ENCODE results near the gene C22orf39.
A peak's percentile ranks its signal among the peaks of the same experiment; 100 is the strongest.

The C22orf39 gene

GRCh38 chr22:19447330-19448075 lies at the start of gene C22orf39:
Gene C22orf39, minus strand, starts transcription at chr22:19447711. Its CDS starts 23 bp downstream, at chr22:19447688.
- DNase-seq = peak; percentile 92 to 94 (median 93)

GRCh38 chr22:19497245-19497644 lies 49.7 kb upstream of the C22orf39 start:
- peak in 1 of 3 donors; percentile 20 for DNase-seq

GRCh38 chr22:19496324-19496630 lies 48.8 kb upstream of the C22orf39 start:
- DNase-seq = no peak

- DNase-seq = peak in 1 of 3 donors; percentile 29
These were observed 48.2 kb upstream of the C22orf39 start for GRCh38 chr22:19495562-19496323.

GRCh38 chr22:19494676-19495173 lies 47.2 kb upstream of the C22orf39 start:
- no peak for DNase-seq

- no peak for DNase-seq
These were observed 46.6 kb upstream of the C22orf39 start for GRCh38 chr22:19494001-19494560.

GRCh38 chr22:19492504-19493174 lies 45.1 kb upstream of the C22orf39 start:
- no peak for DNase-seq

GRCh38 chr22:19490628-19491230 lies 43.2 kb upstream of the C22orf39 start:
- DNase-seq = no peak

GRCh38 chr22:19488884-19489843 lies 41.7 kb upstream of the C22orf39 start:
- peak in 2 of 3 donors; percentile 20 to 25 for DNase-seq

GRCh38 chr22:19488285-19488684 lies 40.8 kb upstream of the C22orf39 start:
- DNase-seq = no peak

- DNase-seq = no peak
These were observed 36.2 kb upstream of the C22orf39 start for GRCh38 chr22:19483481-19484244.

GRCh38 chr22:19482297-19482696 lies 34.8 kb upstream of the C22orf39 start:
- no peak for DNase-seq

- no peak for DNase-seq
These were observed 33.3 kb upstream of the C22orf39 start for GRCh38 chr22:19480789-19481188.

GRCh38 chr22:19480173-19480568 lies 32.7 kb upstream of the C22orf39 start:
- no peak for DNase-seq

GRCh38 chr22:19479355-19480172 lies 32.1 kb upstream of the C22orf39 start, which contains the start of gene CDC45:
Gene CDC45, plus strand, starts transcription at chr22:19479920. Its CDS starts 49 bp downstream, at chr22:19479969.
- DNase-seq = peak; percentile 97 to 99 (median 98)

GRCh38 chr22:19478901-19479354 lies 31.4 kb upstream of the C22orf39 start, which contains the start of gene UFD1:
Gene UFD1, minus strand, starts transcription at chr22:19479193. Its CDS starts 108 bp downstream, at chr22:19479085.
- peak; percentile 75 to 89 (median 81) for DNase-seq

- DNase-seq = peak in 2 of 3 donors; percentile 13 to 40
These were observed 30.8 kb upstream of the C22orf39 start for GRCh38 chr22:19478045-19478900.

Measured in suppressor macrophage treated with lipopolysaccharide for 1 hour (primary cell).